NCI-H1092 (cell line): Measurements from ENCODE around the gene ZFYVE16.
"Not testable (repeated sequence)": the region's sequence is repeated elsewhere in the genome, so short reads cannot be mapped to it uniquely, and the experiment has no call there.

Experiments used
- DNase-seq: peaks from one replicate; lab custom pipeline; 2025; lab: John Stamatoyannopoulos, UW

Gene ZFYVE16

GRCh38 chr5:80487829-80488721 lies 80.2 kb downstream of the ZFYVE16 start, which contains the start of gene FAM151B:
Gene FAM151B (plus strand): TSS chr5:80488100. CDS start chr5:80488124, 24 bp downstream.
- peak; percentile 91 for DNase-seq

- DNase-seq = no peak
Observed at GRCh38 chr5:80491296-80491695, 83.4 kb downstream of the ZFYVE16 start.

- DNase-seq = no peak
Observed at GRCh38 chr5:80492741-80493140, 84.9 kb downstream of the ZFYVE16 start.

GRCh38 chr5:80493443-80493842 lies 85.6 kb downstream of the ZFYVE16 start:
- DNase-seq = not testable (repeated sequence)

GRCh38 chr5:80495891-80496290 lies 88.0 kb downstream of the ZFYVE16 start:
- DNase-seq = no peak

GRCh38 chr5:80502800-80503199 lies 94.9 kb downstream of the ZFYVE16 start:
- no peak for DNase-seq

GRCh38 chr5:80503641-80504040 lies 95.8 kb downstream of the ZFYVE16 start:
- no peak for DNase-seq

GRCh38 chr5:80504833-80505232 lies 97.0 kb downstream of the ZFYVE16 start:
- no peak for DNase-seq

GRCh38 chr5:80507663-80508062 lies 99.8 kb downstream of the ZFYVE16 start:
- no peak for DNase-seq

GRCh38 chr5:80508844-80509243 lies 101.0 kb downstream of the ZFYVE16 start:
- DNase-seq = no peak

- no peak for DNase-seq
Observed at GRCh38 chr5:80509362-80509761, 101.5 kb downstream of the ZFYVE16 start.

- no peak for DNase-seq
Observed at GRCh38 chr5:80516826-80517225, 109.0 kb downstream of the ZFYVE16 start.
